HG03135 (cell line): ENCODE measurements around the gene WWOX.

Experiments
- ATAC-seq: cut with Tn5 transposase; IDR thresholded peaks from one replicate; pipeline ENCODE4 v1.9.1; 2021; ENCODE audit warnings: mild to moderate bottlenecking, moderate library complexity; ENCODE audit not compliant: unreplicated experiment

Gene WWOX

GRCh38 chr16:78428193-78428592 lies 328.7 kb downstream of the WWOX start:
- no peak for ATAC-seq

GRCh38 chr16:78430281-78430680 lies 330.8 kb downstream of the WWOX start:
- ATAC-seq = no peak

GRCh38 chr16:78431004-78431670 lies 331.7 kb downstream of the WWOX start:
- no peak for ATAC-seq

- no peak for ATAC-seq
Observed at GRCh38 chr16:78431701-78432100, 332.2 kb downstream of the WWOX start.

DNA sequence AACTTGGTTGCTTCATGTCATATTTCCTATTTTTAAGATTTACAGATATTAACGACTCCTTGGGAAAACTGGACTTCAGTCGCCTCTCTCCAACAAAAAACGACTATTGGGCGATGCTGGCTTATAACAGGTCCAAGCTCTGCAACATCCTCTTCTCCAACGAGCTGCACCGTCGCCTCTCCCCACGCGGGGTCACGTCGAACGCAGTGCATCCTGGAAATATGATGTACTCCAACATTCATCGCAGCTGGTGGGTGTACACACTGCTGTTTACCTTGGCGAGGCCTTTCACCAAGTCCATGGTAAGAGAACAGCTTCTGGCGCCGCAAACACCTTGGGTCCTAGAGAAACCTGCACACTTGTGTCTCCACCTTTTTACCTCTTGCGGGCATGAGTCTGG lies 333.0 kb downstream of the WWOX start:
- no peak for ATAC-seq

GRCh38 chr16:78433116-78433515 lies 333.7 kb downstream of the WWOX start:
- no peak for ATAC-seq

- no peak for ATAC-seq
Observed at GRCh38 chr16:78434401-78434800, 334.9 kb downstream of the WWOX start.

DNA sequence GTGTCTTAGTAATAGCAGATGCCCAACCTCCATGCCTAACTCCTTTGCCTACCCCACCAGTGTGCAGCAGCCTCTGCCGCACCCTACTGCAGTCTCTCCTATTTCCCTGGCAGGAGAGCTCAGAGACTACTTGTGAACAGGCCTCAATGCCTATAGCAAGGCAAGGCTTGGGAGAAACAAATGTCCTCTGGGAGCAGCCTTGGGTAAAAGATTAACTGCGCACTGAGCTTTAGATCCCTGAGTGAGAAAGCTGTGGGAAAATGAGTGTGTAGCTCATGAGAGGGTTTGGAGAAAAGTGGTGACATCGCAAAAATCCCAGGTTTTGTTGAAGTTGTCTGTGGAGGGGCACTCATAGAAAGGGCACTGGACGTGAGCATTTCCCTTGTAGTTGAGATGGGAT lies 335.8 kb downstream of the WWOX start:
- ATAC-seq = no peak

DNA sequence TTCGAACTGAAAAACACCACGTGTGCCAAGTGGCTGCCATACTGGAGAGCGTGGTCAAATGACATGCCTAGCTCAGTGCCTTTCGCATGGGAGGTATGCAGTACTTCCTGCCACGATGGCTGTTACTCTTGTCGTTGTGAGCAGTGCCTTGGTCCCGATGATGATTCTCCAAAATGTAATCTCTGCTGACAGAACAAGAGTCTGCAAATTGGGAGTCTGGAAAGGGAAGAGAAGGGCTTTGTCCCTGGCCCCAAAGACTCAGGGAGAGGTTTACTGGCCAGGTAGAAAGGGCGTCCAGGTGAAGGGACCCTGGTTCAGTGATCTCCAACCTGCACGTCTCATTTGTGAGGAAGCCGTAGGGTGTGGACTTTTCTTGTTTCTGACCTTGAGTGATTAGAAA lies 336.6 kb downstream of the WWOX start:
- ATAC-seq = no peak

DNA sequence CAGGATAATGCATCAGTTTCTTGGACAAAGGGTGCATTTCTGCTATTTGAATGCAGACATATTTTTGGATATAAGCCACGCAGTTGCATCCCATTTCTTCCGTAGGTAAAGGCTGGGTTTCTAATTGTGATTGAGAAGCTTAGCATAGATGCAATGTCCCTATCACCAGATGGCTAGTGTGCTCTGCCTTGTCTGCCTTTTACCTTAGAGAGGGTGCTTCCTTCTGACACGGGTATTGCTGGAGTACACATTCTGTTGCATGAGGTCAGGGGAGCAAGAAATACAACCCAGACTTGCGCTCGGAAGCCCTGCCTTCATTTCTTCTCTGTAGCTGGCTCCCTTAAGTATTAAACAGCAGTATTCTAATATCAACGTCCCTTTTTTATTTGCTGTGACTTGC lies 337.4 kb downstream of the WWOX start:
- no peak for ATAC-seq

- ATAC-seq = no peak
Observed at GRCh38 chr16:78437352-78437968, 338.0 kb downstream of the WWOX start.

DNA sequence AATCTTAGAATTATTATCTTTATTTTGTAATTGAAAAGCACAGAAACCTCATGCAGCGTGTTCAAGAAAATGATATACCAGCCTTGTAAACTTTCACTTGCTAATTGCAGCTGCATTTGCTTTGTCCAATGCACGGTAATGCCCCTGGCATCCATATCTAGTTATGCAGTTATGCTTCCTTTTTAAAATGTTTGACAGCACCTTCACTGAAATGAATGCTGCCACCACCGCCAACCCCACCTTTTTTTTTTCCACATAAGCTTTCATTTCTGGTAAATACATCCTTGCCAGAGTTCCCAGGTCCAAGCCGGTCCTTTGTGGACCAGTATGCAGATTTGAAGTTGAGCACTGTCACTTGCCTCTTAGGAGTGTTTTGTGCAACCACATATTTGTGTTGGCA lies 338.8 kb downstream of the WWOX start:
- no peak for ATAC-seq

GRCh38 chr16:78438632-78439031 lies 339.2 kb downstream of the WWOX start:
- ATAC-seq = no peak

DNA sequence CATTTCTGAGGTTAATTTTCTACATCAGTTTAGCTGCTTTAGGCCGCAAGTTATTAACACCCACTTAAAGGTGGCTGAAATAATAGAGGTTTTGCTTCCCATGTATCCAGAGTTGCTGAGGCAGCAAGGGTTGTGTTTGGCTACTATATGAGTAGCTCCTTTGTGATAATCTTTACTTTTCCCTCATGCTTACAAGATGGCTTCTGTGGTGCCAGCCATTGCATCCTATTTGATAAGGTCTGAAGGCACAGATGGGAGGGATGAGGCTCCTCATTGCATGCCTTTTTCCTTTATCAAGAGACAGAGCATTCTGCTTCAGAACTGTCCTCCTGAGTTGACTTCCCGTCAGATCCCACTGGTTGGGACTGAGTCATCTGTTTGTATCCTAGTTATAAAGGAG lies 340.2 kb downstream of the WWOX start:
- ATAC-seq = no peak

DNA sequence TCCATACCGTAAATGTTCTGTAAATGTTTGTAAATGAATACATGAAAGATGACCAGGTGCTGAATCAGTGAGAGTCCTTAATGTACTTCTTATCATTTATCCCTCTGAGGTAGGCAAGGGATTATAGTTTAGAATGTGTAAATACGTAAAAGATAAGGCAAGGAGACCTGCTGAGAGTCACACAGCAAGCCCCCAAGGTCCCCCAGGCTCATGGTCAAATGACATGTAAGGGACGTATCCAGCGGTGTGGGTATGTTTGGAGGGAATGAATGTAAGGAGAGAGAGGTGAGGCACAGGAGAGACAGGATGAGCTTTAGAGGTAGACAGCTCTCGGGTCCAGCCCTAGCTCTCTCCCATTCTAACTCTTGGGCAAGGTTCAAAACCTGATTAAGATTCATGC lies 341.8 kb downstream of the WWOX start:
- ATAC-seq = no peak

GRCh38 chr16:78443542-78444364 lies 344.3 kb downstream of the WWOX start:
- ATAC-seq = no peak

- no peak for ATAC-seq
Observed at GRCh38 chr16:78445818-78446217, 346.4 kb downstream of the WWOX start.

- no peak for ATAC-seq
Observed at GRCh38 chr16:78446486-78446885, 347.0 kb downstream of the WWOX start.

GRCh38 chr16:78446992-78447563 lies 347.6 kb downstream of the WWOX start:
- ATAC-seq = no peak

DNA sequence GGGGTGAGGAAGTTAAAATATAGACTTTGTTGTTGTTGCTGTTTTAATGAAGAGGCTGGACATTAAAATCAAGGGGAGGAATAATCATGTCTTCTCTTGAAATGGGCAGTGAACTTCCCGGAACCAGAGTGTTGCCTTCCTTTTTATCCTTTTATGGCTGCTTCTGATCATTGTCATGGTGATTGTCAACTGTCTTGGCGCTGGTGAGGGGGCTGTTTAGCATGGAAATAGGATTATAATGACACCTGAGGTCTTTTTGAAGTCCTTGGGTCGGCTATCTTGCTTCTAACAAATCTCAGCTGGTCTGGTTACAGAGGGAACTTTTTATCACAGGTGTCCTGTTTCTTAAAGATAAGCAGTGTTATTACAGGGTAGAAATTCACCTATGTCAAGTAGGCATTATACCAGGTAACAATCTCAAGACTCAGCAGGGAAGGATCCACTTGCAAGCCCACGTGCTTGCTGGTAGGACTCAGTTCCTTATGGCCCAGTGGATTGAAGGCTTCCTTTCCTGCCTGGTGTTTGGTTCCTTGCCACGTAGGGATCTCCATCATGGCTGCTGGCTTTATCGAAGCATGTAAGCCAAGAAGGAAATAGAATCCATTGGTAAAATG lies 349.3 kb downstream of the WWOX start:
- no peak for ATAC-seq

GRCh38 chr16:78450255-78450654 lies 350.8 kb downstream of the WWOX start:
- no peak for ATAC-seq
